ENCODE results near the gene FLVCR2. TPM values are rescaled to one million over a fixed set of nuclear protein-coding genes. Genes with fewer than 3 reads are reported as not detected.

The FLVCR2 gene
- total RNA-seq, 1 experiment from 2014 or later = 6.6 TPM

- no peak overlapping the region for H3K27ac Mint-ChIP-seq
- POLR2A ChIA-PET = no interaction called here
- TF ChIP-seq ZNF671 (CRISPR knock-in tag; IDR thresholded peaks at IDR 0.05) (no peak), IRF2 (CRISPR knock-in tag; IDR thresholded peaks at IDR 0.05; ENCODE audit: borderline replicate concordance, low read depth) (no peak), PRRX2 (CRISPR knock-in tag; IDR thresholded peaks at IDR 0.05) (no peak), HMGA2 (CRISPR knock-in tag; IDR thresholded peaks at IDR 0.05) (no peak), ZMAT4 (CRISPR knock-in tag; IDR thresholded peaks at IDR 0.05) (no peak), ZNF317 (CRISPR knock-in tag; IDR thresholded peaks at IDR 0.05; ENCODE audit: borderline replicate concordance, low read depth) (no peak), NR1H2 (CRISPR knock-in tag; IDR thresholded peaks at IDR 0.05) (no peak), ZNF232 (CRISPR knock-in tag; IDR thresholded peaks at IDR 0.05) (no peak), ERG (CRISPR knock-in tag; IDR thresholded peaks at IDR 0.05) (no peak)
These were observed 31.4 kb downstream of the FLVCR2 start for GRCh38 chr14:75609606-75610475.

GRCh38 chr14:75610834-75611233 is 32.4 kb downstream of the FLVCR2 start:
- Mint-ChIP-seq H3K36me3 (no peaks in the 10 kb centered on the region), H3K9me3 (peaks cover 6% of the 10 kb centered on the region), H3K4me3 (no peak overlapping the region), H3K27ac (no peak overlapping the region), H3K27me3 (ENCODE audit: low read depth) (no peaks in the 10 kb centered on the region; the same call in 1 of the 2 replicates), H3K4me1 (no peaks in the 10 kb centered on the region)
- CTCF ChIA-PET = interaction anchor here (1.9 kb wide), 1 partner anchor 33 kb away, joined by 5 read pairs; the partner anchor contains the start of gene FLVCR2
- ATAC-seq (no peak), DNase-seq (ENCODE audit: low spot score) (no peak)
- TF ChIP-seq ZNF263 (CRISPR knock-in tag; IDR thresholded peaks at IDR 0.05; ENCODE audit: low read depth) (no peak), GRHL2 (CRISPR knock-in tag; IDR thresholded peaks at IDR 0.05; ENCODE audit: insufficient replicate concordance, severe bottlenecking) (no peak), TEAD1 (CRISPR knock-in tag; IDR thresholded peaks at IDR 0.05) (no peak), ZNF396 (CRISPR knock-in tag; IDR thresholded peaks at IDR 0.05; ENCODE audit: borderline replicate concordance) (no peak), JUN (CRISPR knock-in tag; IDR thresholded peaks at IDR 0.05) (no peak), TP53 (CRISPR knock-in tag; IDR thresholded peaks at IDR 0.05) (no peak), ZNF138 (CRISPR knock-in tag; conservative IDR thresholded peaks at IDR 0.05) (no peak), ZNF232 (CRISPR knock-in tag; IDR thresholded peaks at IDR 0.05) (no peak), CREB1 (CRISPR knock-in tag; IDR thresholded peaks at IDR 0.05) (no peak), AFF4 (CRISPR knock-in tag; IDR thresholded peaks at IDR 0.05; ENCODE audit: borderline replicate concordance) (no peak), ZNF317 (CRISPR knock-in tag; IDR thresholded peaks at IDR 0.05; ENCODE audit: borderline replicate concordance, low read depth) (no peak), PREB (CRISPR knock-in tag; IDR thresholded peaks at IDR 0.05; ENCODE audit: borderline replicate concordance) (no peak), KAT7 (CRISPR knock-in tag; IDR thresholded peaks at IDR 0.05; ENCODE audit: borderline replicate concordance) (no peak), SP1 (CRISPR knock-in tag; conservative IDR thresholded peaks at IDR 0.05) (no peak), NR3C1 (CRISPR knock-in tag; conservative IDR thresholded peaks at IDR 0.05; ENCODE audit: low read depth) (no peak), TEAD4 (CRISPR knock-in tag; IDR thresholded peaks at IDR 0.05) (no peak), ZNF219 (CRISPR knock-in tag; IDR thresholded peaks at IDR 0.05; ENCODE audit: borderline replicate concordance) (no peak), EMX1 (CRISPR knock-in tag; IDR thresholded peaks at IDR 0.05) (no peak), ZNF281 (CRISPR knock-in tag; IDR thresholded peaks at IDR 0.05) (no peak), NFE2L1 (CRISPR knock-in tag; IDR thresholded peaks at IDR 0.05) (no peak)
- POLR2A ChIA-PET = no interaction called here

More at GRCh38 chr14:75609606-75610475, 31.4 kb downstream of the FLVCR2 start:
- Mint-ChIP-seq H3K27me3 (ENCODE audit: low read depth) (no peaks in the 10 kb centered on the region), H3K36me3 (no peaks in the 10 kb centered on the region), H3K4me3 (no peak overlapping the region), H3K4me1 (no peaks in the 10 kb centered on the region), H3K9me3 (peaks cover 6% of the 10 kb centered on the region)
- CTCF ChIA-PET = interaction anchor here (0.9 to 1.9 kb wide), 4 partner anchors 11 to 49 kb away, joined by 3 to 5 read pairs (median 4); partner anchors contain the start of gene FLVCR2
- DNase-seq (ENCODE audit: low spot score) = no peak
- ATAC-seq = no peak
